GM21529 (cell line): ENCODE results near the gene ST3GAL6.

Source experiments
- ATAC-seq: cut with Tn5 transposase; IDR thresholded peaks from one replicate; pipeline ENCODE4 v1.9.1; 2021; ENCODE audit not compliant: unreplicated experiment

ST3GAL6 gene

GRCh38 chr3:98843266-98843959 lies 80.3 kb downstream of the ST3GAL6 start:
- no peak for ATAC-seq
